HG03103 (cell line): ENCODE measurements around the gene ADAMTSL1.

Experiments used
- ATAC-seq: cut with Tn5 transposase; IDR thresholded peaks from one replicate; pipeline ENCODE4 v1.9.1; 2021; ENCODE audit warnings: low read depth; ENCODE audit not compliant: unreplicated experiment

The ADAMTSL1 gene

DNA sequence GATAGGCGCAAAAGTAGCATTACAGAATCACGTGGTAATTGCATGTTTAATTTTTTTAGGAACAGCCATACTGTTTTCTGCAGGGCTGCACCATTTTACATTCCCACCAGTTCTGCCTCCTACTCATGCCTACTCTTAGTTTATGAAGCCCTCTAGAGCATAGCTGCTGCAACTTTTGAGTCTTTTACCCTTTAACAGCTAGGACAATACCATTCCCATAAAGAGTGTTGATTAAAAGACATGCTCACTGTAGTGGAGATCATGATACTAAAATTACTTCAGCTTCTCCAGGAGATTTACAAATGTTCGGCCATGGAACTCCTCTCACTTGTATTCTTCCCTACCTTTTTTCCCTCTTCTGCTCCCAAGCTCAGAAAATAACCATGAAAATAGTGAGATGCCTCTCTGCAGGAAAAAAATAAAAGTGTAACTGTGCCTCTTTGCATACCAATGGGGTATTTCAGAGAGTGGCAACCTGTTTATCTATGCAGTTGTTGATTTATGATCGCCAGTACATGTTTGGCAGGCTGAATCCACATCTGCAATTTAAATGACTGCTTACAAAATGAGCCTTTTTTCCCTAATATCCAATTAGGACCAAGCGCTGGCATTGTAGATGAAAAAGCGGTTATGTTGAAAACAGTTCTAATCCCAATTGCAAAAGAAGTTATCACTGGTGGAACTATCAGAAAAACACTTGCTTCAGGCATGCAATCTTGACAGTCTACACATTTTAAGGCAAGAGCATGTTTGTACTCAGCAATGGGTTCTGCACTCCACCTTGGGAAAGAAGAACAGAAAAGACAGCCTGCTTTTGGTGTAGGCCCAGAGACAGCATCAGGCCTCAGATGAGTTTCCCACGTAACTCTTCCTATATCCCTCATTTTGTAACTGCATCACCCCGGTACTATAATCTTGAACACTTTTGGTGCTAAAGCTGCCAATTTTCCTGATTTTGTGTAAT is 131.1 kb downstream of the ADAMTSL1 start:
- ATAC-seq = no peak

DNA sequence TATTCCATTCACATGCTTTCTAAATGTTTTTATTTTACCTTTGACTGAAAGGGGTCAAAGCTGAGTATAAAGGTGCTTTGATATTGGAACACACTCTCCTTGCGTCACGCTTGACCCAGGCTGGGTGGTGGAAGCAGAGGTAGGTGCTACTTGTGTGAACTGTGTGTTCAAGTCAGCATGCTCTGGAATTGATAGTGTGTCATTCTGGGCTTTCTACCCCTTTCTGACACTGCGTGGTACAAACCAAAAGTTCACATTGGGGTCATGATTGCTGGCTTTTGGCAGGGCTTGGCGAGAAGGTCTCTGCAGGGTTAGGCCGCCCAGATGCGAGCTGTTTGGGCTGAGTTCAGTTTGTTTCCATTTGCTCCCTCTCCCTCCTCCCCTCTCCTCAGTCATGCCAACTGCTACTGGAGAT is 131.8 kb downstream of the ADAMTSL1 start:
- ATAC-seq = no peak

DNA sequence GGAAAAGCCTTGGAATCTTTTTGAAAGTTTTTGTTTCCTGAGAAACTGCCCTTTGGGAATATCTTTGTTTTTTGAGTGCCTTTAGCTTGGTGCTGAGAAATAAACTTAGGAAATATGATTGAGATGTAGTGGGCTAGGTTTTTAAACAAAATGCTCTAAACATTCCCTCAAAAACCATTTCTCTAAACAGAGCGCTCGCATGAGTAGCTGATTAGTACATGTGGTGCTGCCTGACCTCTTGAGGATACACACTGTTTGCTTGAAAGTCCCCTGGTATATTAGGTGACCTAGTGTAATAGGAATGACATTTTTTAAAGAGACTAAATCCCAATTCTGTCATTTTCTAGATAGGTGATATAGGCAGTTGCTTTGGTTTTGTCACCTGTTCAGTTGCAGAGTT is 132.3 kb downstream of the ADAMTSL1 start:
- ATAC-seq = no peak

GRCh38 chr9:18606846-18607245 is 132.9 kb downstream of the ADAMTSL1 start:
- no peak for ATAC-seq

- no peak for ATAC-seq
Measured at GRCh38 chr9:18608371-18608770, 134.4 kb downstream of the ADAMTSL1 start.

GRCh38 chr9:18610956-18611355 is 137.0 kb downstream of the ADAMTSL1 start:
- ATAC-seq = no peak

DNA sequence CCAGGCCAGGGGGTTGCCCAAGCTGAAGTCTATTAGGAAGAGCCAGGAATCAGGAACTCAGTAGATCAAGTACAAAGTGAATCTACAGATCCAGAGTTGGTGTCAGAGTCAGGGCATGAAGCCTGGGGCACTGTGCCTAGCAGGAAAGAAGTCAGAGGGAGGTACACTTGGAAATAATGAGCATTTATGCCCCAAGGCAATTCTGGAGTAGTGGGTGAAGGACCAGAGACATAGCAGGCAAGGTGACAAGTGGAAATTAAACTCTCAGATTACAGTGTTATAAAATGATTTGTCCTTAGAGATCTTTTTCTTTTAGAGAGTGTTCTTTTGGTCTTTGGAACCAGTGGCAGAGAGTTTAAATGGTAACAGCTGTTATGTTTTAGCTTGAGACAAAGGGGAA is 138.0 kb downstream of the ADAMTSL1 start:
- no peak for ATAC-seq

DNA sequence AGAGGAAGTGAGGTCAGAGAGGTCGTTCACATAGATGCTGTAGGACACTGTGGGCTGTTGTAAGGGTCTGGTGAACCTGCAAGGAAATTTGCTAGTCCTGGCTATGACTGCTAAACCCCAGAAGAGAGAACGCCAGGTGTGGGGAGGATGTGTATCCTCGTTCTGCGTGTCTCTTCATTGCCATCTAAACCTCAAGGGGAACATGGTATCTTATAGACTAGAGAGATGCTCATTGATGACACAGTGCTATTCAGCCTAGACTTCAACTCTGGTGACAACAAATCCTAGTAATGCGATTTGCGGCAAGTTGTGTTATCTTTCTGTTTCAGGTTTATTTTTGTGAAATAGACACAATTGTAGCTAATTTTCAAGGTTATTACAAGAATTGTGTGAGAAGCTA is 140.2 kb downstream of the ADAMTSL1 start:
- ATAC-seq = no peak

- no peak for ATAC-seq
Measured at GRCh38 chr9:18614651-18615050, 140.7 kb downstream of the ADAMTSL1 start.

DNA sequence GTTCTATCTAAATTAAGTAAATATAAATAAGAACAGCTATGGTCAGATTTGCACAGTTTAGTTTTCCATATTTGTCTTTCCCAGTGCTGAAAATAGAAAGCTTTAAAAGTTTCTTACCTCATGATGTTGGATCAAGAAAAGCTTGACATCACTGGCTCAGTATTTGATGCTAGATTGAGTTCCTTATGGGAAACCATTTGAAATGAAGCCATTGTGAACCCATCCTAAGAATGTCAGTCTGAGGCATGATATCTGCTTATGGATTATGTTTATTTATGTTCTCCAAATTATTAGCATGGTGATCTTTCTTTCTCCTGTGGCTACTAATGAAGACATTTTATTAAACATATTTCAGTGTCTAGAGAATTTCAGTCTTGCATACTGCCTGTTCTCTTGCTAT is 143.0 kb downstream of the ADAMTSL1 start:
- ATAC-seq = no peak

DNA sequence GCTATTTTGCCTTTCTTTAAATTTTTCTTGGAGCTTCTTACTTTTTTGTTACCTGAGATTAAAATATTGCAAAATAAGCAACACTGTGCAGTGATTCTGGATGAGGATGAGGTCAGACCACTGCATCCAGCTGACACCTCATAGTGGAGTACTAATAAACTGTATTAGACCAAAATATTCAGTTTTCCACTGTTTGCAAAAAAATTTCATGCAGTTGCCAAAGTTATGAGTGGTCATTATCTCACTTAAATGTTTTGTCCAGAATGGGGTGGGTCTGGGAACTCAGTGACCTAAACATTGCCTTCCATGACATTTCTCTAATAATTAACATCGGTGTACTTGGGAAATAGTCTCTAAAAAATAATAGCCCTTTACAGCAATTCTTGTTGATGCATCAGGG is 143.8 kb downstream of the ADAMTSL1 start:
- no peak for ATAC-seq

DNA sequence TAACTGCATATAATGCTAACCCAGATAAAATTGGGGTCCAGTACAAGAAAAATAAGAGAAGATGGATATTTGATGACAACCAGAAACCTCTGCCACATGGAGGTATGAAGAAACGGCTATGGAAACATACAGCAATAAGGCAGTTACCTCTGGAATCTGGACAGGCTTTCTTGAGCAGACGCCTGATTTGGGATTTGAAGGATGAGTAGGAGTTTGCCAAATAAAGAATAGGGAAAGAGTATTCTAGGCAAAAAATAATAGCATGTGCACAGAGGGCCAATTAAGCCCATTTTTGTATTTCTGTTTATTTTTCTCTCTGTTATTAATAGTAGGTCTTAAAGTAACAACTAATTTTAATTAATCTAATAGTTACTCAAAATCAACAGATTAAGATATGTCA is 144.9 kb downstream of the ADAMTSL1 start:
- ATAC-seq = no peak

- ATAC-seq = no peak
Measured at GRCh38 chr9:18622186-18622836, 148.4 kb downstream of the ADAMTSL1 start.

DNA sequence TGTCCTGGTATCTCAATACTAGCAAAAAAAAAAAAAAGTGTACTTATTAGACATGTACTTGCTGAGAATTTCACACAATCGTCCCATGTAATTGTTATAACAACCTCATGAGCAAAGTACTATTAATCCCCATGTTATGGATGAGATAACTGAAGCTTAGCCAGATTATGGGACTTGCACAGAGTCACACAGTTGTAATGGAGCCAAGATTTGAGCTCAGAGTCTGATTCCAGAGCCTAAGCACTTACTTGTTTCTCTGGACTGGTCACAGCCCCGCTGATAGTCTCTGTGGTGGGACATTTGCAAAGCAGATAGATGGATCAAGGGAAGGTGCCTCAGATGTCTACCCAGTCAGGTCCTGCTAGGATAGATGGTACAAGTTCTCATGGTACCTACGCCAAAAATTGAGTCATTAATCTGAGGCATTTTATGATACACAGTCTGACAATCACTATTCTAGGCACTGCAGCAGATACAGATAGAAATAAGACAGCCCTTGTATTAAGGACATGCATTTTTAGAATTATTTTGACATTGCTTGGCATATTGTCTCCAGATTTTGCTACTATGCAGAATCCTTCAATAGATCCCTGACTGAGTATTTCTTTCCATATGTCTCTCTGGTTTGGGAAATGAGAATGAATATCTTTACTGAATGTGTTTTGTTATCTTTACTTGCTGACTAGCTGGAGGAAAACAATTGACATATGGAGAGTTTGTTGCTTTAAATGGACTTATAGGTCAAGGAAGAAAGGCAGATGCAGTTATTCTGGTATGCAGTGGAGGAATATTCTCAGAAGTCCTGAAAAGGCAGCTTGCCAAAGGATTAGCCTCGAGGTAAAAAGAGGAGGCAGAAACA is 149.5 kb downstream of the ADAMTSL1 start:
- ATAC-seq = no peak

GRCh38 chr9:18626046-18626698 is 152.2 kb downstream of the ADAMTSL1 start:
- ATAC-seq = no peak

- no peak for ATAC-seq
Measured at GRCh38 chr9:18629136-18629535, 155.2 kb downstream of the ADAMTSL1 start.

- no peak for ATAC-seq
Measured at GRCh38 chr9:18632632-18633403, 158.9 kb downstream of the ADAMTSL1 start.

DNA sequence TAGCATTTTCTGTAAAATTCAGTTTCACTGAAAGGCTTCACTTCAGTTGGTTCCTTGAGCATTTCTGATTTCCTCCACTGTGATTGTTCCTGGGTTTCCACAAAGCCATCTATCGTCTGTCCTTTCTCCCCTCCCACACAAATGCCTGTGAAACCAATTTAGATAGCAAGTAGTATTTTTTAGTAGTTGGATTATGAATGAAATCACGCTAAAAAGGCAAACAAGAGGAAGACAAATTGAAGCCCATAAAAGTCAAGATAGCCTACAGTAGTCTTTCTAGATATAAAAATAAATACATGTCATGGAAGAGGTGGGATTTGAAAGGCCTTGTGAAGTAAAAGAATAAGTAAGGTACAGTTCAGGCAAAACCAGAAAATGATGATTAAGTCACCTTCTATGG is 162.8 kb downstream of the ADAMTSL1 start:
- ATAC-seq = no peak

- ATAC-seq = no peak
Measured at GRCh38 chr9:18638371-18639249, 164.7 kb downstream of the ADAMTSL1 start.
